Fibroblast of the aortic adventitia (primary cell): ENCODE data around the gene APEX1. TPM values are rescaled to one million over a fixed set of nuclear protein-coding genes. Genes with fewer than 3 reads are reported as not detected.
A peak's percentile ranks its signal among the peaks of the same experiment; 100 is the strongest.

Experiments
- DNase-seq: peaks from one replicate; pipeline ENCODE4 v3.0.0-alpha.2; 2010; ENCODE audit warnings: low read depth
- H3K4me3 ChIP-seq: 2 replicates; pipeline ENCODE4 v1.5.1; 2011; ENCODE audit warnings: low read depth, mild to moderate bottlenecking, control low read depth, low read length, moderate library complexity
- total RNA-seq: library from RNA; depleted of rRNA; stranded (reverse); fragments of >200 nt; gene quantifications from 2 replicates; pipeline ENCODE4 v1.2.3, GENCODE V29; 2012; ENCODE audit warnings: low replicate concordance
- TF ChIP-seq, protein P1 (sequence below): IDR thresholded peaks from 2 replicates; pipeline ENCODE4 v1.5.1; 2011; ENCODE audit warnings: mild to moderate bottlenecking, low read length, control low read depth, inconsistent platforms; ENCODE audit not compliant: insufficient read depth

The APEX1 gene
- total RNA-seq = 58.8 and 358 TPM in 2 replicates

DNA sequence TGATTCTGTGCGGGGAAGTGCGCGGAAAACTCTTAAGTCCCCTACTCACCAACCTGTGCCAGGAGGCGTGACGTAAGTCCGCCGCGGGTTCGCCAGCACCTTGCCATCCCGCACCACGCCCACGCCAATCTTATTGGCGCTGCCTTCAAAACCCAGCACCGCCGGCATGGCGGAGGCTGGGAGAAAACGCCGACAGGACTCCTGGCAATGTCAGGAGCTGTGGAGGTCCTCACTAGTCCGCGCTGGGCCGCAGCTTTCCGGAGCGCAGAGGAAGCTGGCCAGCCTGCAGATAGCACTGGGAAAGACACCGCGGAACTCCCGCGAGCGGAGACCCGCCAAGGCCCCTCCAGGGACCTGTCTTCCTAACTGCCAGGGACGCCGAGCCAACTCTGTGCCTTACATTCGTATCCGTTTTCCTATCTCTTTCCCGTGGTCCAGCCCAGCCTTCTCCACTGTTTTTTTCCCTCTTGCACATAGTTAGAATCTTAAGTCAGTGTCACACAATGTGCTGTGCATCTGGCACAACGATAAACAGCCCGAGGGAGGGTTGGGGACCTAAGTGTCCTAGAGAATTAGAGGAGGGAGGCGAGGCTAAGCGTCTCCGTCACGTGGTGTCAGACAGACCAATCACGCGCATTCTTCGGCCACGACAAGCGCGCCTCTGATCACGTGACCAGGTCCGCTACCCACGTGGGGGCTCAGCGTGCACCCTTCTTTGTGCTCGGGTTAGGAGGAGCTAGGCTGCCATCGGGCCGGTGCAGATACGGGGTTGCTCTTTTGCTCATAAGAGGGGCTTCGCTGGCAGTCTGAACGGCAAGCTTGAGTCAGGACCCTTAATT, at the start of gene APEX1, which contains the start of gene OSGEP:
Gene APEX1, plus strand, starts transcription at position 711 of the 839 bp plus-strand sequence. CDS start 420 bp downstream, outside the sequence.
Gene OSGEP, minus strand, starts transcription at position 297 of the 839 bp plus-strand sequence. Its CDS starts 129 bp downstream, at position 168.
- peak within 1 kb of the TSS; percentile 97 for H3K4me3 ChIP-seq
- TF ChIP-seq, protein P1, sequence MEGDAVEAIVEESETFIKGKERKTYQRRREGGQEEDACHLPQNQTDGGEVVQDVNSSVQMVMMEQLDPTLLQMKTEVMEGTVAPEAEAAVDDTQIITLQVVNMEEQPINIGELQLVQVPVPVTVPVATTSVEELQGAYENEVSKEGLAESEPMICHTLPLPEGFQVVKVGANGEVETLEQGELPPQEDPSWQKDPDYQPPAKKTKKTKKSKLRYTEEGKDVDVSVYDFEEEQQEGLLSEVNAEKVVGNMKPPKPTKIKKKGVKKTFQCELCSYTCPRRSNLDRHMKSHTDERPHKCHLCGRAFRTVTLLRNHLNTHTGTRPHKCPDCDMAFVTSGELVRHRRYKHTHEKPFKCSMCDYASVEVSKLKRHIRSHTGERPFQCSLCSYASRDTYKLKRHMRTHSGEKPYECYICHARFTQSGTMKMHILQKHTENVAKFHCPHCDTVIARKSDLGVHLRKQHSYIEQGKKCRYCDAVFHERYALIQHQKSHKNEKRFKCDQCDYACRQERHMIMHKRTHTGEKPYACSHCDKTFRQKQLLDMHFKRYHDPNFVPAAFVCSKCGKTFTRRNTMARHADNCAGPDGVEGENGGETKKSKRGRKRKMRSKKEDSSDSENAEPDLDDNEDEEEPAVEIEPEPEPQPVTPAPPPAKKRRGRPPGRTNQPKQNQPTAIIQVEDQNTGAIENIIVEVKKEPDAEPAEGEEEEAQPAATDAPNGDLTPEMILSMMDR = no peak
- peak; percentile 99 for DNase-seq

DNA sequence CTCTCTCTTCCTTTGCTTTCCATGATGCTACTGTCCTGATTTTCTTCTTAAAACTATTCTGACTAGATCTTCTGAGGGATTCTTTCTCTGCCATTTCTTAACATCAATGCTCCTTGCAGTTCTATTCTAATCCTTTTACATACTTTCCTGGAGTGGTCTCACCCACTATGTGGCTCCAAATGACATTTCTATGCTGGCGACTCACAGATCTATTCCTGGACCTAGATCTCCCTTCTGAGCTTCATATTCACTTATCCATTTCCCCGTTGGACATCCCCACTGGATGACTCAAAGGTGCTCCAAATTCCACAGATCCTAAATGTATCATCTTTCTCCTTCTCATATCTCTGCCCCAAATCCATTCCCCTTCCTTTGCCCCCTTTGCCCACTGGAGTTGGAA, 45.8 kb upstream of the APEX1 start:
- H3K4me3 ChIP-seq = no peak overlapping the region
- TF ChIP-seq, protein P1 = no peak
- DNase-seq = peak; percentile 48

DNA sequence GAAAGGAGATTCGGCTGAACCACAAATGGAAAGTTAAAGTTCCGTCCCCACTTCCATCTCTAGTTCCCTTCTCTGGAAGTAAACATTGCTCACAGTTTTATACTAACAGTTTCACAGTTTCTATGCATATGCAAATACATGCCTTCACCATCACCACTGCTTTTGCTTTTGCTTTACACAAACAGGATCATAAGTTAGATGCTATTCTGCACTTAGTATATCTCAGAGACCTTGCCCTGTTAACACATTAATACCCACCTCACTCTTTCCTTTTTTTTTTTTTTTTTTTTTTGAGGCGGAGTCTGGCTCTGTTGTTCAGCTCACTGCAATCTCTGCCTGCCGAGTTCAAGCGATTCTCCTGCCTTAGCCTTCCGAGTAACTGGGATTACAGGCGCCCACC, 42.6 kb upstream of the APEX1 start:
- TF ChIP-seq, protein P1 = no peak
- peak; percentile 27 for DNase-seq
- peak overlapping the region; percentile 95 for H3K4me3 ChIP-seq

DNA sequence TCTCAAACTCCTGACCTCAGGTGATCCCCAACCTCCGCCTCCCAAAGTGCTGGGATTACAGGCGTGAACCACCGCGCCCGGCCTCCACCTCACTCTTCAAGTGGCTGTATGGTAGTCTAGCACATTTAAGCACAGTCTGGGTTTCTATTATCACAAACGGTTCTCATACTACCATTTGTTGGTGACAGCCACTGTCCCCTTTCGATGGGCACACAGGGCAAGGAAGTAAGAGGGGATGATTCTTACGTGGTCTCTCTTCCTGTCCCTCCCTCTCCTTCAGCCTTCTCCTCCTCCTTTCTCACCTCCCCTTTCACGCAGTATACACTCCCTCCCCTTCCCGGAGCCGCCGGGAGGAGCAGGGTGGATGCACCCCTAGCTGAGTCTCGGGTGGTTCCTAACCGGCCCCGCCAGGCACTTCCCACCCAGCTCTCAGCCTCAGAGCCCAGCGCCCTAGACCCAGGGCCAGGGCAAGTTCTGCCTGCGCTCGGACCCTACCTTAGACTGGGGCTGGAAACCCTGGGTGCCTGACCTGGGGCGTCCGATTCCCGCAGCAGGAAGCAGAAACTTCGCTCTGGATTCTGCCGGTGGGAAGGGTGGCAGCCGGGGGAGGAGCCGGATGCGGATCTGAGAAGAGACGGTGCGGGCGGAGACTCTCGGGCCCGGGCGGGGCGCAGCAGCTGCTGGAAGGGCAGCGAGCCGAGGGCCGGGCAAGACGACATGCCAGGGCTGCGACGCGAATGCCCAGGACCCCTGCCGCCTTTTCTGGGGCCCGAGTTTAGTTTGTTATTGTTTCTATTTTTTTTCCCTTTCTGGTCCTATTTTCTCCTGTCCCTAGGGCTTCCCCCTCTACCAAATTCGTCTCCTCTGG, 41.9 kb upstream of the APEX1 start, which contains the start of gene TEP1:
Gene TEP1, minus strand, starts transcription at position 626 of the 868 bp plus-strand sequence. CDS start 5,062 bp downstream, outside the sequence.
- peak within 1 kb of the TSS; percentile 95 for H3K4me3 ChIP-seq
- TF ChIP-seq, protein P1 = no peak
- DNase-seq = peak; percentile 77

DNA sequence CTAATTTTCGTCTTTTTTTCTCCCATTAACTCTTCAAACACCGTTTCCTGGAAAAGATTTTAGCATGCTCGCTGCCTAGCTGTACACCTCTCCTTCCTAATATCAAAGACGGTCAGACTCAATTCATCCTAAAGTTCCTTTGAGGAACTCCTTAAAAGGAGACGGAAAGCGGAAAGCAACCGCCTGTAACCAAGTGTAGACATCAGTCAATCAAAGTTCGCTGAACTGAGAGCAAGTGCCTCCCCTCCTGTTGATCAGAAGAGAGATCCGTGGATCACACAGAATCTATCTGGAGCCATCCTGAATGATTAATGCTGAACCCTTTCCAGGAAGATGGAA, 41.3 kb upstream of the APEX1 start:
- H3K4me3 ChIP-seq = peak overlapping the region; percentile 95
- no peak for DNase-seq
- TF ChIP-seq, protein P1 = no peak

DNA sequence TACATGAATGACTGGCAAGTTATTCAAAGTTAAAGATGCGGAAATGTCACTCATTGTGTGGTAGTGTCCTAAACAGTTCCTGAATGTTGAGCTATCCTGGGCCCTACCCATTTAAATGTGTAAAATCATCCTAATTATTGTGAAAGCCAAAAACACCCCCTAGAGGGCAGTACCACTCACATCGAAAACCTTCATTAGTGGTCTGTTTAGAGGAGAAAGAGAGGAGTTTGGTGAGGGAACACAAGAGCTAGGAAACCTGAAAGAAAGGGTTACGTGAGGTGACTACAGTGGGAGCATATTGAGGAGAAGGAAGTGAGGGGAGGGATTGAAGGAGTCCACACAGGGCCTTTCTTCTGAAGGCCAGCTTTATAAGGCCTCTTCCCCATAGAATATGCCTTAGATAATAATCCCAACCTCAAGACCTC, 39.2 kb upstream of the APEX1 start:
- H3K4me3 ChIP-seq = no peak overlapping the region
- peak; percentile 72 for DNase-seq
- TF ChIP-seq, protein P1 = peak; percentile 69
